Mammary epithelial cell (primary cell): Measurements from ENCODE around the gene SOS2.

Experiments
- EZH2 ChIP-seq: IDR thresholded peaks from 2 replicates; pipeline ENCODE4 v1.6.1; 2012; ENCODE audit warnings: low read length, inconsistent platforms, borderline replicate concordance
- TF ChIP-seq, protein P1 (sequence below), 2 donors: IDR thresholded peaks in 1 of 2; conservative IDR thresholded peaks in 1 of 2; 2 replicates each; pipeline ENCODE4 v1.5.1; 2011 to 2012; ENCODE audit warnings: inconsistent platforms in 2 of 2, low read length in 2 of 2, mild to moderate bottlenecking in 2 of 2, control low read depth in 1 of 2, low read depth in 1 of 2; ENCODE audit not compliant: insufficient read depth in 1 of 2; ENCODE audit errors: extremely low read depth in 1 of 2

DNA sequence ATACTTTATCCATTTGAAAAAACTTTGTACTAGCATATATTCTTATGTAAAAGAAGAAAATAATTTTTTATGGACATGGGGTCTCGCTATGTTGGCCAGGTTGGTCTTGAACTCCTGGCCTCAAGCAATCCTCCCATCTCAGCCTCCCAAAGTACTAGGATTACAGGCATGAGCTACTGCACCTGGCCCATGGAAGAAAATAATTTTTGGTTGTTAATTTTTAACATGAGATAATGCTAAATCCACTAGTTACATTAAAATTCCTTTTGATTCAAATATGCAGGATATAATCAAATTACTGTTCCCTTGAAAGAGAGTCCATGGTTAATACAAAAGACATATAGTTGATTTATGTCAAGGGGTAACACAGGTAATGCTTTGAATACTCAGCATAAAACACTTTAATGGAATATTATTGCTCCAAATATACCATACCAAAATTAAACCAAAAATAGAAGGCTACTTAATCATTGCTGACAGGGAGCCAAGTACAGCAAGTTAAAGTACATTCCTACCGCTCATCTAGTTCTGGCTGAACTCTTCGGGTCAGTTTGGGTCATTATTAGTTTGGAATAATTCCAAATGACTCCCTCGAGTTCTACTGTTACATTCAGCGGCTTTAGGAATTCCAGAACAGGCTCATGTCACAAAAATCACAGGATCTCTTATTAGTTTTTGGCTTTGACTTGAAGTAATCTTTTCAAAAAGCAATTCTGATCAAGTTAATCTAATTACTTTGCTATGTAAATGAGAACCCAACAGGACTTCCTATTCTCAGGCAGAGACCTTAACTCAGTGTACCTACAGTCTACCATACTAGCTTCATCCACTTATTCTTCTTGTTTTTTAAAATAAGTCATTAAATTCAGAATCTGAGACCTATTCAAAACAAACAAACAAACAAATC, 6.1 kb downstream of the SOS2 start:
- no peak for TF ChIP-seq EZH2
- TF ChIP-seq, protein P1, sequence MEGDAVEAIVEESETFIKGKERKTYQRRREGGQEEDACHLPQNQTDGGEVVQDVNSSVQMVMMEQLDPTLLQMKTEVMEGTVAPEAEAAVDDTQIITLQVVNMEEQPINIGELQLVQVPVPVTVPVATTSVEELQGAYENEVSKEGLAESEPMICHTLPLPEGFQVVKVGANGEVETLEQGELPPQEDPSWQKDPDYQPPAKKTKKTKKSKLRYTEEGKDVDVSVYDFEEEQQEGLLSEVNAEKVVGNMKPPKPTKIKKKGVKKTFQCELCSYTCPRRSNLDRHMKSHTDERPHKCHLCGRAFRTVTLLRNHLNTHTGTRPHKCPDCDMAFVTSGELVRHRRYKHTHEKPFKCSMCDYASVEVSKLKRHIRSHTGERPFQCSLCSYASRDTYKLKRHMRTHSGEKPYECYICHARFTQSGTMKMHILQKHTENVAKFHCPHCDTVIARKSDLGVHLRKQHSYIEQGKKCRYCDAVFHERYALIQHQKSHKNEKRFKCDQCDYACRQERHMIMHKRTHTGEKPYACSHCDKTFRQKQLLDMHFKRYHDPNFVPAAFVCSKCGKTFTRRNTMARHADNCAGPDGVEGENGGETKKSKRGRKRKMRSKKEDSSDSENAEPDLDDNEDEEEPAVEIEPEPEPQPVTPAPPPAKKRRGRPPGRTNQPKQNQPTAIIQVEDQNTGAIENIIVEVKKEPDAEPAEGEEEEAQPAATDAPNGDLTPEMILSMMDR (conservative IDR thresholded peaks at IDR 0.05 in 1 of 2, IDR thresholded peaks at IDR 0.05 in 1 of 2; ENCODE audit: extremely low read depth in 1 of 2, insufficient read depth in 1 of 2, low read depth in 1 of 2, low read length in 2 of 2), result no peak
